Keratinocyte (primary cell): ENCODE measurements around the gene TTC16. TPM values are rescaled to one million over a fixed set of nuclear protein-coding genes. Genes with fewer than 3 reads are reported as not detected.

Source experiments
- DNase-seq: peaks from one replicate; pipeline ENCODE4 v3.0.0-alpha.2; 2011; ENCODE audit warnings: low read depth, missing footprints, low spot score
- FAIRE-seq: peaks from 2 replicates; lab custom pipeline; 2011; peaks lifted over from hg19 to GRCh38; lab: Jason Lieb, UNC
- H2AFZ ChIP-seq: 2 replicates; pipeline ENCODE4 v1.6.0; 2012; ENCODE audit warnings: low read length, control low read depth, inconsistent platforms; ENCODE audit not compliant: control insufficient read depth
- H3K27ac ChIP-seq: 2 replicates; pipeline ENCODE4 v1.5.1; 2011; ENCODE audit warnings: low read length; ENCODE audit not compliant: control insufficient read depth, insufficient read depth
- H3K27me3 ChIP-seq: 3 replicates; pipeline ENCODE4 v1.6.0; 2011; ENCODE audit warnings: low read length; ENCODE audit not compliant: control insufficient read depth, insufficient read depth; ENCODE audit errors: extremely low read depth
- H3K36me3 ChIP-seq, 2 experiments: 2 replicates in 1 of 2; 3 replicates in 1 of 2; pipeline ENCODE4 v1.5.1; 2011; ENCODE audit warnings: low read length in 2 of 2, mild to moderate bottlenecking in 1 of 2; ENCODE audit not compliant: control insufficient read depth in 2 of 2, insufficient read depth in 2 of 2; ENCODE audit errors: extremely low read depth in 1 of 2
- H3K4me1 ChIP-seq: 3 replicates; pipeline ENCODE4 v1.5.1; 2011; ENCODE audit warnings: low read length; ENCODE audit not compliant: control insufficient read depth, insufficient read depth; ENCODE audit errors: extremely low read depth
- H3K4me2 ChIP-seq: 3 replicates; pipeline ENCODE4 v1.6.0; 2011; ENCODE audit warnings: low read depth, low read length; ENCODE audit not compliant: control insufficient read depth, insufficient read depth; ENCODE audit errors: extremely low read depth
- H3K4me3 ChIP-seq, 3 experiments: fragments of 200-600 bp in 1 of 3; sonication (generic) in 1 of 3; 2 replicates in 2 of 3; 3 replicates in 1 of 3; pipeline ENCODE4 v1.5.1; 2011 to 2016; ENCODE audit warnings: low read length in 3 of 3, mild to moderate bottlenecking in 3 of 3, control low read depth in 2 of 3, inconsistent platforms in 1 of 3, low read depth in 1 of 3, mixed read lengths in 1 of 3, mixed run types in 1 of 3, moderate library complexity in 1 of 3; ENCODE audit not compliant: control insufficient read depth in 2 of 3, insufficient read depth in 2 of 3; ENCODE audit errors: extremely low read depth in 1 of 3
- H3K79me2 ChIP-seq: 2 replicates; pipeline ENCODE4 v1.6.0; 2012; ENCODE audit warnings: low read length; ENCODE audit not compliant: control insufficient read depth, insufficient read depth
- H3K9ac ChIP-seq: 3 replicates; pipeline ENCODE4 v1.6.0; 2011; ENCODE audit warnings: low read length; ENCODE audit not compliant: control insufficient read depth, insufficient read depth; ENCODE audit errors: extremely low read depth
- H3K9me1 ChIP-seq: 3 replicates; pipeline ENCODE4 v1.6.0; 2011; ENCODE audit warnings: low read length; ENCODE audit not compliant: control insufficient read depth, insufficient read depth; ENCODE audit errors: extremely low read depth
- H3K9me3 ChIP-seq: 2 replicates; pipeline ENCODE4 v1.5.1; 2012; ENCODE audit warnings: low read depth, low read length; ENCODE audit not compliant: control insufficient read depth
- H4K20me1 ChIP-seq: 3 replicates; pipeline ENCODE4 v1.6.0; 2011; ENCODE audit warnings: low read length; ENCODE audit not compliant: control insufficient read depth, insufficient read depth; ENCODE audit errors: extremely low read depth
- CTCF ChIP-seq, 3 experiments: IDR thresholded peaks in 1 of 3; conservative IDR thresholded peaks in 1 of 3; optimal IDR thresholded peaks in 1 of 3; 2 replicates in 2 of 3; 3 replicates in 1 of 3; pipeline versions ENCODE3 to v1.5.1; 2011; ENCODE audit warnings: low read length in 3 of 3, mild to moderate bottlenecking in 3 of 3, moderate library complexity in 2 of 3, control low read depth in 1 of 3, inconsistent platforms in 1 of 3; ENCODE audit not compliant: insufficient read depth in 2 of 3; ENCODE audit errors: extremely low read depth in 1 of 3
- EZH2 ChIP-seq: IDR thresholded peaks from one replicate; pipeline ENCODE4 v1.6.1; 2012; ENCODE audit warnings: inconsistent platforms, mild to moderate bottlenecking, low read length, moderate library complexity
- dilution Hi-C: fragments of 300-500 bp; cut with MboI; formaldehyde crosslinking; loops from one replicate; pipeline ENCODE4 v1.7.0; 2020; ENCODE audit warnings: low sequenced_read_pairs; ENCODE audit not compliant: extremely low pct_ligation_motif_present
- polyA plus RNA-seq, 5 experiments: library from polyadenylated mRNA; depleted of rRNA in 3 of 5; stranded (reverse) in 3 of 5; stranded (forward) in 1 of 5; unstranded in 1 of 5; fragments of >200 nt; gene quantifications; 1 replicate in 1 of 5; 2 replicates in 3 of 5; 3 replicates in 1 of 5; pipeline versions ENCODE4 v1.2.1 to v1.2.3, GENCODE V29; 2011 to 2012; ENCODE audit warnings: missing spikeins in 2 of 5, low read depth in 1 of 5, low replicate concordance in 1 of 5

Gene TTC16
- polyA plus RNA-seq, 1 donor (not counting 4 experiments of a cell fraction or from before 2014, with no cell fraction given), result not detected

GRCh38 chr9:127778280-127779135 lies 62.6 kb downstream of the TTC16 start, which contains the start of gene SH2D3C:
TSS of gene SH2D3C (minus strand) at chr9:127778666. CDS start at chr9:127778627, 39 bp downstream.
- DNase-seq (no peak), FAIRE-seq (no peak)
- Histone ChIP-seq H3K9ac (no peak within 1 kb of the TSS), H3K9me1 (no peaks in the 10 kb centered on the region), H3K27ac (no peak within 1 kb of the TSS), H3K4me3 (no peak within 1 kb of the TSS), H4K20me1 (no peaks in the 10 kb centered on the region), H3K9me3 (no peaks in the 10 kb centered on the region), H3K4me1 (no peaks in the 10 kb centered on the region), H3K36me3 (no peaks in the 10 kb centered on the region), H3K27me3 (no peaks in the 10 kb centered on the region), H3K4me2 (no peak within 1 kb of the TSS), H3K79me2 (no peaks in the 10 kb centered on the region), H2AFZ (no peak within 1 kb of the TSS)
- TF ChIP-seq EZH2 (no peak), CTCF (optimal IDR thresholded peaks at IDR 0.05 in 1 of 3, IDR thresholded peaks at IDR 0.05 in 1 of 3, conservative IDR thresholded peaks at IDR 0.05 in 1 of 3; ENCODE audit: extremely low read depth in 1 of 3, insufficient read depth in 2 of 3, low read length in 3 of 3) (no peak)
- dilution Hi-C loops, result no loop called here

GRCh38 chr9:127779136-127779981 lies 63.5 kb downstream of the TTC16 start:
- Histone ChIP-seq H2AFZ (no peak overlapping the region), H3K36me3 (no peaks in the 10 kb centered on the region), H3K4me3 (no peak overlapping the region), H3K79me2 (no peaks in the 10 kb centered on the region), H3K27me3 (no peaks in the 10 kb centered on the region), H3K9me3 (no peaks in the 10 kb centered on the region), H3K27ac (no peak overlapping the region), H4K20me1 (no peaks in the 10 kb centered on the region), H3K9ac (no peak overlapping the region), H3K9me1 (no peaks in the 10 kb centered on the region), H3K4me1 (no peaks in the 10 kb centered on the region), H3K4me2 (no peak overlapping the region)
- no peak for FAIRE-seq
- DNase-seq, result no peak
- no peak for TF ChIP-seq EZH2
- no peak for TF ChIP-seq CTCF (optimal IDR thresholded peaks at IDR 0.05 in 1 of 3, IDR thresholded peaks at IDR 0.05 in 1 of 3, conservative IDR thresholded peaks at IDR 0.05 in 1 of 3; ENCODE audit: extremely low read depth in 1 of 3, insufficient read depth in 2 of 3, low read length in 3 of 3)
- dilution Hi-C loops, result no loop called here
